NCI-H526 treated with DMSO at 0.1 percent for 48 hours (cell line): ENCODE data around the gene KATNAL1.

Experiments used
- DNase-seq: peaks from one replicate; lab custom pipeline; 2025; lab: John Stamatoyannopoulos, UW

The KATNAL1 gene

DNA sequence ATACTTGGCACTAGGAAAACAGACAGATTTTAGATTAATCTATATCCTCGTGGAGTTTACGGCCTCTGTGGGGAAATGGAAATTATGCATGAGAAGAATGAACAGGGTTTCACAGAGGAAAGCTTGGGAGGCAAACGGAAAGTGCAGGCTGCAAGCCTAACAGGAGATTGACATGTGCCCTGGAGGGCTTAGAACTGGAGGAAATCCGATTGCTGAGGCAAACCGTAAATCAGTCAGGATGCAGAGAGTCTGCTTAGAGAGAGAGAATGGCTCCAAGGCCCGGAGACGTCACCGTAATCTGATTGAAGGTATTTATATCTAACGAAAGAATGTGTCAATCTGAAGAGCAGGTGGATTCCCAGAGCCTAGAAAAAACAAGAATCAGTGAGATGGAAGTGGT lies 143.2 kb downstream of the KATNAL1 start:
- DNase-seq = no peak

DNA sequence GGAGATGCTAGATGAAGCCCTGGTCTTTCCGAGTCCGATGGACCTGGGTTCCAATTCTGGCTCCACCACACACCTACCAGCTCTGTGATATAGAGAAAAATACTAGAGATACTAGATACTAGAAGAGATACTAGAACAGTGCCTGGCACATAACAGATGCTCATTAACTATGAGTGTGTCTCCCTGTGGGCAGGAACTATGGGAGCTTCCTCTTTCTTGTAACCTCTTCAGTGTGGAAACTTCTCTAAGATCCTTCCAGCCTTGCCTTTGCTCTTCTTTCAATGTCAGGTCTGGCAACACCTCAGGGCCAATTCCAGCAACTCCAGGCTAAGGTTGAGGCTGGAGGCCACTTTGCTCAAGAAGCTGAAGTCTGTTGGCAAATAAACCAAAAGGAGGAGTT lies 143.9 kb downstream of the KATNAL1 start:
- no peak for DNase-seq

DNA sequence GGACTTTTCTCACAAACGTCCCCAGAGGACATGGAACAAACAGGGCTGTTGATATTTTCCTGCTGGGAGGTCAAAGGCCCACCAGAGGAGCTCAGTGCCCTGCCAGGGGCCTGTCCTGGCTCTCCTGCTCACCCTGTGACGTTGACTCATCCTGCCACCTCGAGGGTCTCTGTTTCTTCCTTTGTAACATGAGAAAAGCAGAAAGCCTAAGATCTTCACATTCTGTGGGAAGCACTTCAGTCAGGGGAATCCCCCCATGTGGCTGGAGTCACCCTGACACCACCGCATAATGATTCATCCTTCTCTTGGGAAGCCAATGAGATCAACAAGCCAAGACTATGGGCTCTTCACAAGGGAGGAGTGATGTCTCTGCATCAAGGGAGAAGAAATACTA lies 147.9 kb downstream of the KATNAL1 start:
- DNase-seq = no peak

- no peak for DNase-seq
Measured at GRCh38 chr13:30158774-30159445, 148.4 kb downstream of the KATNAL1 start.

GRCh38 chr13:30157616-30157993 lies 149.7 kb downstream of the KATNAL1 start:
- no peak for DNase-seq

DNA sequence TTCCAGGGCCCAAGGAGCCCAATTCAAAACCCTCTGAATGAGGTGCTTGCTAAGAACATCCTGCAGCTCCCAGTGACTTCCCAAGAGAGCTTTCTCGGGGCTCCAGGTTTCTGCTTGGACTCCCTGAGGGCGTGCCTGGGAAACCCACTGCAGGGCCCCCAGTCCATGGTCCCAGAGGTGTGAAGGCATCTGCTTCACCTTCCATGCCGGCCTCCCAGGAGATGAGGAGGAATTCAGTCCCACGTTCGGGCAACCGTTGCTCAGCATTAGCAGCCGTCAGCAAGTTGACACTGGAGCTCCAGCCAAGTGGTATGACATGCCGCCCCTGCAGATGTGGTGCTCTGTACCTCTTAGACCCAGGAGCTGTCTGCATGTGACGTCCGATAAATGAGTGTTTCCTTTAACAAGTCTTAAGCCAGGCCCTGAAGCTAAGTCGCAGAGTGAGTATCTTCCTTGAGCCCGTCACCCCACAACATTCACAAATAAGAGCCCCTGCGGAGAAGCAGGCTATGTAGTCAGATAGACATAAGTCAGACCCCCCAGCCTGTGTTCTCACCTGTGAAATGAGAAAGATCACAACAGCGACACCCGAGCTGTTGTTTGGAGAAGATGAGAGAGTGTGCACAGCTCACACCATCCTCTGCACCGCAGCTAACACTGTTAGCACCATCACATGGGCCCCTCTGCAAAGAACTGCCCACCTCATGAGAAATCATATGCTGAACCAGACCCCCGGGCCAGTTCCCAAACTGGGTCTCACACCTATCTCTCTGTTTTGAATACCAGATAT lies 150.3 kb downstream of the KATNAL1 start:
- DNase-seq = no peak

DNA sequence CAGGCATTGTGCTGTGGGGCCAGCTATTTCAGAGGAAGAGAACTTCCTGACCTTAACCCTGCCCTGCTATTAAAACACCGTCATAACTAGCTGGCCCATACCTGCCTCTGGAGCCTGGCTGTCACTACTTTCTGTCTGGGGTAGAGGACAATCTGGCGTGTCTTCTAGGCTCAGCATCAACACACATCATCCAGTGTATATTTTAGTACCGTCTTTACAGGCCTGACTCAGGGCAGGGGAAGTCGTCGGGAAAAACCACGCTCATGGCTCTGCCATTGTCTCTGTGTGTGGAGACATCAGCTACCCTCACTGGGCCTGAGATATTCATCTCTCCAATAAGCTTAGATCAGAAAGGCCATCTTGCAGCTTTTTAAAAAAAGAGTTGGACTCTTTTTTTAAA lies 151.1 kb downstream of the KATNAL1 start:
- DNase-seq = no peak

GRCh38 chr13:30154931-30155330 lies 152.4 kb downstream of the KATNAL1 start:
- DNase-seq = no peak

DNA sequence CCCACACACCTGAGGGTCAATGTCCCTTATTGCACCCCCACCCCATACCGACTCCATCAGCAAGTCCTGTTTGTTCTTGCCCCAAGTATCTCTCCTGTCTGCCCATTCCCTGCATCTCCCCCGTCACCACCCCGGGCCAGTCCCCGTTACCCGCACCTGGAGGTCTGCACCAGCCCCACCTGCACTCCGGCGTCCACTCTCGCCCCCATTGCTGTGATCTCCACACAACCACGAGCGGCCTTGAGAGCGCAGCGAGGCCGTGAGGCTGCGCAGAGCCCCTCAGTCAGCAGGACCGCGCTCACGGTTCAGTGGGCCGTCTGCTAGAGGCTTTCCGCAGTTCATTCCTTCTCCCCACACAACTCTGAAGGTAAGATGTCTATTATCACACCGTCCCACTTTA lies 152.8 kb downstream of the KATNAL1 start:
- DNase-seq = no peak

DNA sequence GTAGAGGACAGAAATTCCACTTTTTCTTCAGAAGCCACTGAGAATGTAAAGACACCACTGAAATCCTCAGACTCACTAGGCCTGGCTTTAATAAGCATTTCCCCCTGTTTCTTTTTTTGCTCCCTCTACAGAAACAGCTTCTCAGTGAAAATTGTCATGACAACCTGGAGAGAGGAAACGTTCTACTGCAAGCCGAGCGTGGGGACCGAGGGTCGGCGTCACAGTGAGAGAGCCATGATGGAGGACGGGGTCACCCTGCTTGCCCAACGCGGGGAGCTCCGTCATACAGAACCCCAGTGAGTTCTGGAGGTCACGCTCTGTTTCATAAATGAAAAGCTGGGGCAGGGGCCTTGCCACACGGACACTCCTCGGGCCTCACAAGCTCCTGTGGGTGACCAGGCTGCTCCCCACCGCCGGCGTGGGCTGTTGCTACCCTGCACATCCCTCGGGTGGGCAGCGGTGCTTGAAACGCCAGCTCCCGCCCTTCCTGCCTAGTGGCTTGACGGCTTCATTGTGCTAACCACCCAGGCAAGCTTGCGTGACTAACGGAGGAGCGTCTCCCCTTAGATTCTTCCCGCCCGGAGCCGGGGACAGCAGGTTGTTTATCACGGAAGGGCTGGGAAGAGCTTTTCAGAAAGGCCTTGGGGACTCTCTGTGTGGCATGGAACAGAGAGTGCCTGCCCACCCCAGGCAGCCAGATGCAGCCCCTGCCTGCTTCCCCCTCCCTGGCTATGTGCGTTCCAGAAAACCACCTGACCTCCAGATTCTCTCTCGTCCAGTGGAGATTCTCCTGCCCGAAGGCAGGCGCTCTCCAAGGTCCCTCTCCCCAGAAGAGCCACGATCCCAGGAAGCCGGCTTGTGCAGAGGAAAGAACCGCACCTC lies 153.6 kb downstream of the KATNAL1 start:
- DNase-seq = no peak
